NCI-H345 (cell line): Measurements from ENCODE around the gene SLC41A1.

Experiments
- DNase-seq: peaks from one replicate; lab custom pipeline; 2025; lab: John Stamatoyannopoulos, UW

SLC41A1 gene

DNA sequence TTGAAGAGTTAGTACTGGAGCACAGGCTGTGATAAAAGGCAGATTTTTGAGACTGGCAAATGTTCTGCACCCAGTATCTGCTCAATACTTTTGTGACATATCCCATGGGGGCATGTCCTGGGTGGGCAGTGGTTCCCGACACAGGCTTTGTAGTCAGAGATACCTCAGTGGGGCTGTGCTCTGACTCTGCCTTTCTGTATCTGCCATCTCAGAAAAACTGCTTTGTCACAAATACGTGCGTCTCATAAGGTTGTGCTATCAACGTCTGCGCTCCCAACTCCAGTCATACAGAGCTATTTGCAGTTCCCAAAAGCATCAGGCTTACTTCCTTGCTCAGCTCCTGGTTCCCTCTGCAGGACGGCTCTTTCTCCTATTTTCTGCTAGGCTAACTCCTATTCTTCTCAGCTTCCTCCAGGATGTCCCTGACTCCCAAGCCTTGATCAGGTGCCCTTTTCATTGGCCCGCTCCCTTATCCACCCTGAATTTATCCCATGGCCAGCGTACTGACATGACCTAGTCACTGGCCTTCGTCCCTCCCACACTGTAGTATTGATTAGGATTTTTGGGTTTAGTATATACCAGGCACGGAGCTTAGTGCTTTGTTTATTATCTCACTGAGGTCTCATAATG, 25.6 kb downstream of the SLC41A1 start:
- DNase-seq = no peak

DNA sequence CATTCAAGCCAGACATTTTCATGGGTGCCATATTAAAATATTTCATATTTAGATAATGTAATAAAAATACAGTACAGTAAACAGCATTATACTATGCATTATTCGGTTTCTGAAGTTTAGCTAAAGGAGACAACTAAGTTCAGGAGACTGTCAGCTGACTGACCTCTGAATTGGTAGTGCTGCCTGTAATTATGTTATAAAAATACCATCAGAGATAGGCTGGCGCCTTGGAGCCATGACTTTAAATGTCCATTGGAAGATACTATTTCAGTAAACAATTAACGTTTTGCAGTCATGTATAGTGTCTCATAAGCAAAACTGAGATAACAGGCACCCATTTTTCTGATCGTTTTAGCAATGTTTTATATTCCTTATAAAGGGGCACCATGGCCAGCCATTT, 26.4 kb downstream of the SLC41A1 start:
- DNase-seq = no peak

DNA sequence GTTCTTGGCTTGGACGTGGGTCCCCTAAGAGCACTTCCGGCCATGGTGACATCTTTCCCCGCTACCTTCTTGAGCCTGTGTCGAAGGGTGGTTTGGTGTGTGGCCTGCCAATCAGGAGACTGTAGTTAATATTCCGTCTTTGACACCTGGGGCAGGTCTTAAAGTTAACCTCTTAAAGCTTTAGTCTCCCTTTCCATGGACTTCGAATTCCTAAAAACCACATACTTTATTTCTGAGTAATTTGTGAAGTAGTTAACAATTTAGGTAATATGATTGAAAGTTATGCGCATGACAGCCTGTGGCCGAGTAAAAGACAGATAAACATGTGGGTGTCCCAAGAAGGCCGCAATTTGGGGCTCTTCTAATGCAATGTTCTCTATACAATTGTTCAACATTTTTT, 27.6 kb downstream of the SLC41A1 start:
- no peak for DNase-seq

DNA sequence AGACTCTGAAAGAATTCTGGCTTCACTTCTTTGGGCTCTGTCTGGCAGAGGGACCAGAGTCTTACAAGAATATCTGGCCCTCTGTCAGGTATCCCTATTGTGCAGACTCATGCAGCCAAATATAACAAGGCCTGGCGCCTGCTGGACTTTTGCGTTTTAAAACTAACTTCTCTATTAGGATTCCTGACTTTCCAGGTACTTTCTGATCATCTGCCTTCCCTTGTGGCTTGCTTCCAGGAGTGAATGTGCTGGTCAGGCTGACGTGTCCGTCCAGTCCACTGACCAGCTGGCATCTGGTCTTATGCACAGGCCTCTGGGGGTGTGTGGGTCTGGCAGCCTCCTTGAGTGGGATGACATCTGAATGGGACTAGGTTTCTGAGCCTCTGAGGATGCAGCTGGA, 29.1 kb downstream of the SLC41A1 start:
- DNase-seq = no peak

DNA sequence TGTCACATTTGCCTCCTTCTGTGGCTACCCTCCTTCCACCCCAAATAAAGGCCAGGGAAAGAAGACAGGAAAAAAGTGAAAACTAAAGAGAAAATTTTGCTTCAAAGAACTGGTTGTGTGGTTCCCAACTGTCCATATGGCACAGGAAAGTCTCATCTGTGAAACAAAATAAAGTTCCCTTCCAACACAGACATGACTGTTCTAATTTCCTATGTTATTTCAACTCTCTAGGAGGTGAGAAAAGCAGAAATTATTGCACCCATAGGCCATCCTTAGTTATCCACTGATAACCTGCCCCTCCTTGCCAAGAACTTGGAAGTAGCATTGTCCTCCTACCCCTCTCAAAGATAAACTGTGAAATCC, 29.6 kb downstream of the SLC41A1 start:
- no peak for DNase-seq

DNA sequence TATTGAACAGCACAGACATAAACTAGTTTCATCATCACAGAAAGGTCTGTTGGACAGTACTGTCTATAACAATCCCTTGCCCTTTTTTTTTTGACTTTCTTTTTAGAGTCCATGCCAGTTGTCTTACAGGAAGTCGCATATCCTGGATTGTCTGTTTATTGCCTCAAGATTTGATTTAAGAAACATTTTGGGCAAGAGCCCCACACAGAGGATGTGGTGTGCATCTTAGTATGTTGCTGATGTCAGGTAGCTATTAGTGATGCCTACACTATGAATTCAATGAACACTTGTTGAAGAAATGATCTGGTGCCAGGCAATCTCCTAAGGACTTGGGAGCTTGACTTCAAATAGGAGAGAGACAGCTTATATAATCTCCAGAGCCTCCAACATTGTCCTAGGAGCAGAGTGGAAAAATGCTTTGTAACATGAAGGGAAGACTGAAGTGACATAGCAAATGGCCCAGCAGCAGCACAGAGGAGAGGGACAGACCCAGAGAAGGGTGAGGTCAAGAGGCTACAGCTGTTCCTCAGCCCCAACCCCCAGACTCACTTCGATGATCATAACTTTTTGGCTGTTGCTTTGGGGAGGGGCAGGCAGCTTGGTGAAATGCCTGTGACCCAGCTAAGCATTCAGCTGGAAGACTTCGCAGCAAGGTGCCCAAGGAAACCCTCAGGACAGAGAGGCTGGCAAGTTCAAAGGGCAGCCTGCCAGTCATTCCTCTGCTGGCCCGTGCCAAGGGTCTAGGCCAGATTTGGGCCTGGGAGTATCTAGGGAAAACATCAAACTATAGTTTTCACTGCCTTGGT, 30.2 kb downstream of the SLC41A1 start:
- no peak for DNase-seq

DNA sequence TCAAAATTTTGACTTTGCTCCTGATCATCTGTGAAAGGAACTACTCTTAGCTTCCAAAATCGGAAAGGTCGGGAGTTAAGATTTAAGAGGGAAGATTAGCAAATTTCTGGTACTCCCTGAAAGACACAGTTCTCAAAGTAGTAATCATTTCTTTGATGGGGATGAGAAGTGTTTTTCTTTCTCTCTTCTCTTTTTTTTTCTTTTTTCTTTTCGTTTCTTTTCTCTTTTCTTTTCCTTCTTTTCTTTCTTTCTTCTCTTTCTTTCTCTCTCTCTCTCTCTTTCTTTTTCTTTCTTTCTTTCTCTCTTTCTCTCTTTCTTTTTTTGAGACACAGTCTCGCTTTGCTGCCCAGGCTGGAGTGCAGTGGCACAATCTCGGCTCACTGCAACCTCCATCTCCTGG, 32.7 kb downstream of the SLC41A1 start:
- no peak for DNase-seq

DNA sequence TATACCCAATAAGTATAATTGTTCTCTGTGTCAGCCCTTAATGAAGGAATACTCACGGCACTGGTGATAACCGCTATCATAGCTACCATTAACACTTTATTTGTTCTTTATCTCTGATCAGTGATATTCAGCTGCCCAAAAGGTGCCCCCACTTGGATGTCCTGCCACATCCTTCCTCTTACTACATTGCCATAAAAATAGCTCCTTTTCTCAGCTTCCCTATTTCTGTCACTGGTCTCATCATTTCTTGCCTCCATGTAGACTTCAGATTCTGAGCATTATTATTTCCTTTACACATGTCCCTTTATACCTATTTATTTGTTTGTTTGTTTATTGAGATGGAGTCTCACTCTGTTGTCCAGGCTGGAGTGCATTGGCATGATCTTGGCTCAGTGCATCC, 35.0 kb downstream of the SLC41A1 start:
- no peak for DNase-seq

DNA sequence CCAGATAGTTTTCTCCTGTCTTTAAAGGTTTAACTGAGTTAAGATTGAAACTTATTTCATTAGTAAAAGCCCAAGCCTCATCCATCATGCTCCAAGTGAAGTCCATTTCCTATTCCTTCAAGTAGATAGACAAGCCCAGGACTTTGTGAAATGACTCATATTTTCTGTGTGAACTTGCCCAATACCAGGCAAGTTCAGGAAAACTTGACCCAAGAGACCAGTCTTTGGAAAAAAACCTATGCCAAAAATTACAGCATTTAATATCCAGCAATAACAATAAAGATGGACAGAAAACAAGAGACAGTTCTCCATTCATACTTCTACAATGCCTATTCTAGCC, 37.3 kb downstream of the SLC41A1 start:
- no peak for DNase-seq

DNA sequence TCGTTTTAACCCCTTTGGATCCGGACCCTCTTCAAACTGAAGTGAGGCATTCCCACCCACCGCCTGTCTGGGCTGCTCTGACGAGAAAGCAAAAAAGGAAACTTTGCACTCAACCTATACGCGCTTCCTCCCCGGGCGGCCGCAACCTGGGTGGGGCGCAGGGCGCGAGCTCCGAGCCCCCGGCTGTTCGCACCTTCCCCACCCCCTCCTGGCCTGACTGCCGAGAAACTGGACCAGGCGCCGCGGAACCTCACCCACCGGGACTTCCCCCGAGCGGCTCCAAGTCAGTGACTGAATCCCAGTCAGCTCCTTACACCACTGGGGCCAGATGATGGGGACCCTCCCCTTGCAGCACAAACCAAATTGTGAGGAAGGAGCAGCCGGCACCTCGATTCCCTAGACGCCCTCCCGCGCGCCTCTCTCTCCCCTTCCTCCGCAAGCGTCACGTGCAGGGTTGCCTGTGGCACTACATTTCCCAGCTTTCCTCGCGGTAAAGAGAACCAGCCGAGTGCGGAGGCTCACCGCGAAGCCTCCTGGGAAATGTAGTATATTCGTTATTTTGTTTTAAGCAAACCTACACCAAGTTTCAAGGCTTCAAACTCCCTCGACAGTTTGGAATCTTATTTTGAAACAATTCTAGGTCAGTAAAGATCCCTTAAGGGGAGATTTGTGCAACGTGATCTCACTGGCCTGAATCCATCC, 37.8 kb downstream of the SLC41A1 start, which contains the start of gene RAB29:
TSS of gene RAB29 (minus strand) at position 468 of the 702 bp plus-strand sequence. CDS start 526 bp downstream, outside the sequence.
- DNase-seq = peak; percentile 85

DNA sequence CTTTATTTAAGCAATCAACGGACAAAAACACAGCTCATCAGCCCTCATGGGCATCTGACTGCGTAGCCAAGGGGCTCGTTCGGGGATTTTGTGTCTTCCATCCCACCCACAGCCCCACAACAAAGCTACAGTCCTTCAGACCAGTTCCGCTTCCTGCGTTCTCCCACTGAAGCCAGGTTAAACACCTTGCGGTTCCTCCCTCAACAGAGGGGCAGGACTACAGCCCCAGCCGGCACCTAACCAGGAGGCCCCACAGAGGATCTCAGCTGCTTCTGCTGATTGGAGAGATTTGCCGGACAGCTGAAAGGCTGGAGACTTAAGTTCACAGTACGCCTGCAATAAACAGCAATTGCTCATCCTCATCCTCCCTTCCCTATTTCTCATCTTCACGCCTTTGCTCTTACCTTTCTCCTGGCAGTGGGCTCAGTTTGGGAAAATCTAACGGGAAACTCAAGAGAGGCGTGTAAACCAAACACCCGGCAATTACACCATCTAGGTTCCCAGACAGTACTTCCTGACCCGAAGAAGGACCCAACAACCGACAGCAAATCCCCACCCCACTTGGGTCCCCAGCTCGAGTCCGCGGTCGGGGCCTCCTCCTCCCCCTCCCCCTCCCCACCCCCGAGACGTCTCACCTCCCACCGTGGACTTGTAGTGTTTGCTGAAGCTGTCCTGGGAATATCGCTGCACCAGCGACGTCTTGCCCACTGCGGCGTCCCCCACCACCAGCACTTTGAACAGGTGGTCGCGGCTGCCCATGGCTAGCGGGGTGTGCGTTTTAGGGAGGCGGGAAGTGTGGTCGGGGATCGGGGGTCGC, 38.6 kb downstream of the SLC41A1 start:
- DNase-seq = peak; percentile 8

DNA sequence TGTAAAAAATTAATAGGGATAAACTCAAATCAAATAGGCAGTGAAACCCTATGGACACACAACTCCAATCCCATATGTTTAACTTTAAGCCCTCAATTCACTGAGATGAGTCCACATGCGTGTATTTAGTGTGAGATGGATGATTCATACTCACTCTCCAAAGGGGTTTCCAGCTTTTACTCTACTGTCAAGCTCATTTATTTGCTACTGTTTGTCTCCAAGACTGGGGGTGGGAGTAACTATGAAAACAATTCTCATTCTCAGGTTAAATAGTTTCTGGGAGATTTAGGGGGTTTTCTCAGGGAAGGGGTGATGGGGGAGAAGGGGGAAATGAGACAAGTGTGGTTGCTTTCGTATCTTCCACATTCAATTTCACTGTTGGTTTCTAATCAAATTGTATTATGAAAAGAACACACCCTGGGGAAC, 40.4 kb downstream of the SLC41A1 start:
- no peak for DNase-seq

DNA sequence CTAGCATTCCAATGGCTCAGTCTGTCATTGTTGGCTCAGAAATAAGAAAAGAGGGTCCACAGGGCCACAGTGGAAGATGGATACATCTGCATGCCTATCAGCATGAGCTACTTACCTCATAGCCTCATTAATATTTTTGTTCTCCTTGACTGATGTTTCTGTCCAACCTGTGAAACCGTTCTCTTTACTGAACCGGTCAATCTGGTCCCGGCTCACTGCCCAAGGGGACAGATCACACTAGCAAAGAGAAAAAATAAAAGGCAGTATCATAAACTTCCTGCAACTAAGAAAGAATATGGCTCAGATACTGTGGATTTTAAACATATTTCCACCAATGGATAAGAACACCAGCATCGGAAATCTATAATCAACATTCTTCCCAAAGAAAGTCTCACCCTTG, 42.4 kb downstream of the SLC41A1 start:
- DNase-seq = no peak

DNA sequence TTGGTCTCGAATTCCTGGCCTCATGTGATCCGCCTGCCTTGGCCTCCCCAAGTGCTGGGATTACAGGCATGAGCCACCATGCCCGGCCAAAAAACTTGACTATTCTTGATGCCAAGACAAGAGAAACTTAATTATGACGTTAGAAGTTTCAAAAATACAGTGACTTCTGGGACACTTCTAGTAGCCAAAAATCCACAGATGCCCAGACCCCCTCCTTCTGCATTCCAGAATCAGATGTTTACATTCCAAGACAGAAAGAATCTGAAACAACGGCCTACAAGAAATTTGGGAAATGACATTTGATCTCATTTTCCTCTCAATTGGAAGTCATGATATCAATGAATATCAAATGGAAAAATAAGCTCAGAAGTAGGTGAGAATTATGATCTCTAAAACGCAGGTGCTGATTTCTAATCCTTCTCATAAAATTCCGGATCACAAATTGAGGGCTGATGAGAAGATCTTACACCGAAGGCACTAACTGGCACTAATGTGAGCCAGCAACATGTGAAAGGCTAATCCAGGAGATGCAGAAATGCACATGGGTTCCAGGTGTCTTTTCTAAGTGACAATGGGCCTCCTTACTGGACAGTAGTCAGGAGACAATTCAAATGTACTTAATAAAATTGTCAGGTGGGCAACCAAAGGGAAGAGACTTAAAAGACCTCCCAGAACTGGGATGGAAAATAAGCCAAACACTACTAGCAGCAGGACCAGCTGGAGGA, 43.2 kb downstream of the SLC41A1 start:
- no peak for DNase-seq

DNA sequence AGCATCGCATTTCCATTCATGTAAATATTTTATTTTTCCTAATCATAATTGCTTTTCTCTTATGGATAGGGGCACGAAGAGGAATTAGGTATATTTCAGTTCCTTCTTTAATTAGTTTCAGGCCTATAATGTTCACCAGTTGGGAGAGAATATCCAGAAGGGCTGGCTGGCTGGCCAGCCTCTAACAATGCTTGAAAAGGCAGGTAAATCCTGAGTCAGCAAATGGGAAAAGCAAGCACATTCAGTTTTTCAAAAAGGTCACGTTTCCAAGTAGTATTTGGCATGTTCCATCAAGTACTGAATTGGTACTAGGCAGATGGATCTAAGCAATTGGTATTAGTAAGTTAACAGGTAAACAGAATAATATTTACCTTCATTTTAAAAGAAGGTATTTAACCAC, 45.8 kb downstream of the SLC41A1 start:
- no peak for DNase-seq

DNA sequence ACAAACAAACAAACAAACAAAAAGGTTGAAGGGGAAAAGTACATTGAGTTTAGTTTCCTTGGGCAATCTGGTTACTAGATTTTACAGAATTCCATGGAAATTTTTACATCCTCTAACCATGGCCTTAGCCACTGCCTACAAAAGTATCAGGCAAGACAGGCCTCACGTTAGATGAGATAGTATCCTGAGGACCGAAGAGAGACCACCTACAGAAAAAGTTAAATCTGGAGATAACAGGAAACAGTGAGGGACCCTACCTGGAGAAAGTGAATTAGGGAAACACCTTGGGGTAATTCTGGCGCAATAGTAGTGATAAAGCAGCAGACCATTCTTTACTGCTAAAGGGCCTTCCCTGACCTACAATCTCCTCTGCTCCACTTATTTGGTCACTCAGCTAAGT, 46.4 kb downstream of the SLC41A1 start:
- no peak for DNase-seq

DNA sequence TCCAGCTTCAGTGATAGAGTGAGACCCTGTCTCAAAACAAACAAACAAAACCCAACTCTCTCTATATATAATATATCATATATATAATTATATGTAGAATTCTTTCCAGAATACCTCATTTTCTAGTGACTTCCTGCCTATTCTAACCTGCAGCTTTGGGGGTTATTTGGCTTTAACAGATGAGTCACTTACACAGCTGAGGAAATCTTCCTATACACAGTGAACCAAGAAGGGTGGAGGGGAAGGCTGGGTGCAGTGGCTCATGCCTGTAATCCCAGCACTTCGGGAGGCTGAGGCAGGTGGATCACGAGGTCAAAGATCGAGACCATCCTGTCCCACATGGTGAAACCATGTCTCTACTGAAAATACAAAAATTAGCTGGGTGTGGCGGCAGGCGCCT, 47.0 kb downstream of the SLC41A1 start:
- no peak for DNase-seq

DNA sequence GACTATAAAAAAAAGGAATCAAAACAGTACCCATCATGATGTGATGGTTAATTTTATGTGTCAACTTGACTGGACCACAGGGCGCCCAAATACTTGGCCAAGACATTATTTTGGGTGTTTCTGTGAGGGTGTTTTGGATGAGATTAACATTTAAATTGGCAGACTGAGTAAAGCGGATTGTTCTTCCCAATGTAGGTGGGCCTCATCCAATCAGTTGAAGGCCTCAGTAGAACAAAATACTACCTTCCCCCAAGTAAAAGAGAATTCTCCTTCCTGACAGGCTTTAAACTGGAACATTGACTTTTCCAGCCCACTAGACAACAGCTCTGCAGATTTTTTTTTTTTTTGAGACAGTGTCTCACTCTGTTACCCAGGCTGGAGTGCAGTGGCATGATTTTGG, 48.4 kb downstream of the SLC41A1 start:
- DNase-seq = no peak

DNA sequence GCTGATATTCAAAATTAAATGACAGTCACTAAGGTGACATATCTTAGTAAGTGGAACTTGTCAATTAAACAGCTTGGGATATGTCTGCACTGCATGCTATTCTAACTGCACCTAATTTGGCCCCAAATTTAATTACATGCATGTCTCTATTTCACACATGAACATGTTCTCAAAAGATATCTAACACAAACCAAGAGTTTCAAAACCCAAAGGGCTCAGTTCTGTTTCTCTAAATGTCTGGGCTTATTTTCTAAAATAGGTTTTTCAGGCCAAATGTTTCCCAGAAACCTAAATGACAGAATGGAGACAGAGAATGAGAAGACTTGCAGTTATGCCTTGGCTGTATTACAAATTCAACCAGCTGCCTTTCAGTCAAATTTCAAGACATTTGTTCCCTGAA, 49.0 kb downstream of the SLC41A1 start:
- no peak for DNase-seq

DNA sequence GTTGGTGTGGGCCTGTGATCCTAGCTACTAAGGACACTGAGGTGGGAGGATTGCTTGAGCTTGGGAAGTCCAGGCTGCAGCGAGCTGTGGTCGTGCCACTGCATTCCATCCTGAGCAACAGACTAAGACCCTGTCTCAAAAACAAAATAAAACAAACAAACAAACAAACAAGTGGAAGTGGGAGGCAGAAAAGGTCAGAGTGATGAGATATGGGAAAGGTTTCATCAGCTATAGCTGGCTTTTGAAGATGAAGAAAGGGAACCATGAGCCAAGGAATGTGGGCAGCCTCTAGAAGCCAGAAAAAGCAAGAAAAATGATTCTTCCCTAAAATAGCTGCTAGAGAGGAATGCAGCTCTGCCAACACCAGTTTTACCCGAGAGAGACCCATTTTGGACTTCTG, 52.4 kb downstream of the SLC41A1 start:
- no peak for DNase-seq

DNA sequence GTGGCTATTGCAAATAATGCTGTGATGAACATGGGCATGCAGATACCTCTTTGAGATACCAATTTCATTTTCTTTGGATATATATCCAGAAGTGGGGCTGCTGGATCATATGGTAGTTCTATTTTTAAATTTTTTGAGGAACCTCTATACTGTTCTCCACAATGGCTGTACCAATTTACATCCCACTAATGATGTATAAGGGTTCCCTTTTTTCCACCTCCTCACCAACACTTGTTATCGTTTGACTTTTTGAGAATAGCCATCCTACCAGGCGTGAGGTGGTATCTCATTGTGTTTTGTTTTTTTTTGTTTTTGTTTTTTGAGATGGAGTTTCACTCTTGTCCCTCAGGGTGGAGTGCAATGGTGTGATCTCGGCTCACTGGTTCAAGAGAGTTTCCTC, 56.4 kb downstream of the SLC41A1 start:
- DNase-seq = no peak

DNA sequence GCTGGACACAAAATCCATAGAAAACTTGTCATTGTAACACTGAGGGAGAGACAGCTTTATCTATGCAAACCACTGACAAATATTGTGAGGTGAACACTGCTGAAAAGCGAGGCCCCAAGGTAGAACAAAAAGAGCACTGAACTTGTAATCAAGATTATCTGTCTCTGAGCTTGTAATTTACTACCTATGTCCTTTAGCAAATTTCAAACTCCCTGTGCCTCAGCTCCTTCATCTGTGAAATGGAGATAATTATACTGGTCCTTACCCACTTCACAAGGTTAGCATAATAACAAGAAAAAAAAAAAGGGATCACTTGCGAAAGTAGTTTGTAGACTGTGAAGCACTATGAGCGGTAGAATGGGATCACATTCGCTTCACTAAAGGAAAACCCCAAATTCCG, 58.1 kb downstream of the SLC41A1 start:
- no peak for DNase-seq
